Left colon (tissue), 2 donors: ENCODE results near the gene RGS8. TPM values are rescaled to one million over a fixed set of nuclear protein-coding genes. Genes with fewer than 3 reads are reported as not detected.

Experiments
- ATAC-seq: fragments of 200-7000 bp; cut with Tn5 transposase; one replicate; pipeline ENCODE4 v1.9.1; 2020; ENCODE audit warnings: mild to moderate bottlenecking, moderate library complexity
- DNase-seq, 2 donors: peaks; one replicate each; pipeline ENCODE4 v3.0.0-alpha.2; 2020
- intact Hi-C, 2 donors: fragments of 100-400 bp; cut with DNase I in 1 of 2; cut with micrococcal nuclease in 1 of 2; formaldehyde crosslinking; loops; one replicate each; pipeline versions ENCODE4 v1.11.2 to v1.14.0; 2022; cut with DNase I, micrococcal nuclease
- total RNA-seq, 2 donors: library from RNA; stranded (reverse); fragmentation: NEBNext Ultra II Directional; extraction: Animal tissue kit (Norgen Biotek cat#: 25700); gene quantifications; one replicate each; pipeline ENCODE4 v1.2.1, GENCODE V29; 2021
- donor health status: DM: no; HTN: no; CAD: no.
- donor health status: DM: yes; HTN: yes; CAD: no.

Gene RGS8
- total RNA-seq, 2 donors from 2014 or later, result not detected

- no peak for DNase-seq
- intact Hi-C loops, result no loop called here
- ATAC-seq, result no peak
These were observed 33.1 kb downstream of the RGS8 start for GRCh38 chr1:182651339-182651724.

- ATAC-seq, result no peak
- intact Hi-C loops, result no loop called here
These were observed 33.6 kb downstream of the RGS8 start for GRCh38 chr1:182650678-182651338.

GRCh38 chr1:182649041-182649440 is 35.3 kb downstream of the RGS8 start:
- DNase-seq (no peak), ATAC-seq (no peak)
- intact Hi-C loops, result no loop called here

More at GRCh38 chr1:182650678-182651338, 33.6 kb downstream of the RGS8 start:
- no peak for DNase-seq

GRCh38 chr1:182646739-182647138 is 37.6 kb downstream of the RGS8 start:
- ATAC-seq, result no peak
- no peak for DNase-seq

GRCh38 chr1:182644886-182645285 is 39.5 kb downstream of the RGS8 start:
- no peak for ATAC-seq

More at GRCh38 chr1:182646739-182647138, 37.6 kb downstream of the RGS8 start:
- intact Hi-C loops, result no loop called here

GRCh38 chr1:182643699-182644098 is 40.7 kb downstream of the RGS8 start:
- intact Hi-C loops, result no loop called here
- DNase-seq (no peak), ATAC-seq (no peak)

More at GRCh38 chr1:182644886-182645285, 39.5 kb downstream of the RGS8 start:
- no peak for DNase-seq
- intact Hi-C loops, result no loop called here

- DNase-seq, result no peak
- intact Hi-C loops, result no loop called here
- no peak for ATAC-seq
These were observed 41.9 kb downstream of the RGS8 start for GRCh38 chr1:182642461-182642860.

GRCh38 chr1:182641561-182641960 is 42.8 kb downstream of the RGS8 start:
- DNase-seq, result no peak
- ATAC-seq, result no peak
- intact Hi-C loops, result no loop called here

GRCh38 chr1:182639330-182639729 is 45.1 kb downstream of the RGS8 start:
- no peak for ATAC-seq
- intact Hi-C loops, result no loop called here

GRCh38 chr1:182637769-182638168 is 46.6 kb downstream of the RGS8 start:
- DNase-seq, result no peak
- intact Hi-C loops, result no loop called here
- no peak for ATAC-seq

More at GRCh38 chr1:182639330-182639729, 45.1 kb downstream of the RGS8 start:
- DNase-seq, result no peak

GRCh38 chr1:182635871-182636270 is 48.5 kb downstream of the RGS8 start:
- intact Hi-C loops, result no loop called here
- ATAC-seq (no peak), DNase-seq (no peak)

Other genes starting within 250 kb of the RGS8 start
- gene RGSL1, start 234.4 kb downstream of the RGS8 start, total RNA-seq, result not detected
- gene RNASEL, start 95.3 kb downstream of the RGS8 start, total RNA-seq, result 10 to 100 TPM; 13.2 to 22.3 TPM
- gene RGS16, start 80.2 kb downstream of the RGS8 start, total RNA-seq, result 1 to 10 TPM in 1 of 2 donors, under 1 TPM in 1; 0.64 to 1.1 TPM
- gene NPL, start 105.2 kb upstream of the RGS8 start, total RNA-seq, result 10 to 100 TPM in 1 of 2 donors, 1 to 10 TPM in 1; 9.4 to 15.4 TPM
- gene DHX9, start 154.8 kb upstream of the RGS8 start, total RNA-seq, result 10 to 100 TPM; 92.4 to 95.8 TPM